ENCODE results near the gene UNC119B.
A peak's percentile ranks its signal among the peaks of the same experiment; 100 is the strongest.

Gene UNC119B

GRCh38 chr12:120688527-120689071 lies 21.7 kb upstream of the UNC119B start:
- no peak for DNase-seq (ENCODE audit: low spot score)

GRCh38 chr12:120689397-120690082 lies 20.7 kb upstream of the UNC119B start:
- DNase-seq (ENCODE audit: low spot score) = no peak

- DNase-seq (ENCODE audit: low spot score) = no peak
These were observed 20.2 kb upstream of the UNC119B start for GRCh38 chr12:120690083-120690450.

GRCh38 chr12:120690978-120691377 lies 19.3 kb upstream of the UNC119B start:
- no peak for DNase-seq (ENCODE audit: low spot score)

GRCh38 chr12:120692524-120693033 lies 17.7 kb upstream of the UNC119B start:
- DNase-seq (ENCODE audit: low spot score) = no peak

GRCh38 chr12:120693848-120694247 lies 16.4 kb upstream of the UNC119B start:
- no peak for DNase-seq (ENCODE audit: low spot score)

GRCh38 chr12:120696626-120697025 lies 13.6 kb upstream of the UNC119B start:
- DNase-seq (ENCODE audit: low spot score) = no peak

GRCh38 chr12:120697344-120697743 lies 12.9 kb upstream of the UNC119B start:
- no peak for DNase-seq (ENCODE audit: low spot score)

- DNase-seq (ENCODE audit: low spot score) = no peak
These were observed 11.6 kb upstream of the UNC119B start for GRCh38 chr12:120698665-120699064.

- no peak for DNase-seq (ENCODE audit: low spot score)
These were observed 10.7 kb upstream of the UNC119B start for GRCh38 chr12:120699553-120699952.

GRCh38 chr12:120700886-120701285 lies 9.4 kb upstream of the UNC119B start:
- DNase-seq (ENCODE audit: low spot score) = no peak

GRCh38 chr12:120702637-120703036 lies 7.6 kb upstream of the UNC119B start:
- DNase-seq (ENCODE audit: low spot score) = no peak

- DNase-seq (ENCODE audit: low spot score) = no peak
These were observed 6.8 kb upstream of the UNC119B start for GRCh38 chr12:120703311-120703942.

- no peak for DNase-seq (ENCODE audit: low spot score)
These were observed 4.6 kb upstream of the UNC119B start for GRCh38 chr12:120705618-120706017.

GRCh38 chr12:120706029-120706428 lies 4.2 kb upstream of the UNC119B start:
- DNase-seq (ENCODE audit: low spot score) = no peak

- no peak for DNase-seq (ENCODE audit: low spot score)
These were observed 1.6 kb upstream of the UNC119B start for GRCh38 chr12:120708651-120709050.

GRCh38 chr12:120710805-120711296 lies 593 bp downstream of the UNC119B start:
- DNase-seq (ENCODE audit: low spot score) = peak; percentile 24

- no peak for DNase-seq (ENCODE audit: low spot score)
These were observed 1.2 kb downstream of the UNC119B start for GRCh38 chr12:120711411-120711810.

- DNase-seq (ENCODE audit: low spot score) = no peak
These were observed 2.4 kb downstream of the UNC119B start for GRCh38 chr12:120712610-120713009.

GRCh38 chr12:120713861-120714482 lies 3.7 kb downstream of the UNC119B start:
- peak; percentile 87 for DNase-seq (ENCODE audit: low spot score)

GRCh38 chr12:120718055-120718454 lies 7.8 kb downstream of the UNC119B start:
- no peak for DNase-seq (ENCODE audit: low spot score)

- DNase-seq (ENCODE audit: low spot score) = no peak
These were observed 8.8 kb downstream of the UNC119B start for GRCh38 chr12:120719072-120719471.
